ENCODE results near the gene ATG13.

- TF ChIP-seq CTCF (IDR thresholded peaks at IDR 0.05; ENCODE audit: low read length) (no peak), EZH2phosphoT487 (IDR thresholded peaks at IDR 0.05; ENCODE audit: low read length) (no peak)
These were observed 101.0 kb downstream of the ATG13 start for GRCh38 chr11:46718155-46719019.

Measured in MM.1S (cell line).